T-helper 1 cell (primary cell): ENCODE results near the gene MT1F.
"Not testable (repeated sequence)": the region's sequence is repeated elsewhere in the genome, so short reads cannot be mapped to it uniquely, and the experiment has no call there.

Source experiments
- DNase-seq, 5 donors: peaks; one replicate each; pipeline ENCODE4 v3.0.0-alpha.2; 2012 to 2020

MT1F gene

GRCh38 chr16:56645838-56646237 is 11.9 kb upstream of the MT1F start:
- DNase-seq: no peak

GRCh38 chr16:56647641-56648431 is 9.9 kb upstream of the MT1F start:
- no peak for DNase-seq

GRCh38 chr16:56649271-56649670 is 8.5 kb upstream of the MT1F start:
- no peak for DNase-seq

- no peak for DNase-seq
These were observed 7.9 kb upstream of the MT1F start for GRCh38 chr16:56649820-56650219.

GRCh38 chr16:56651586-56651985 is 6.2 kb upstream of the MT1F start, which contains the start of gene MT1B:
MT1B (plus strand) TSS chr16:56651886; CDS start chr16:56651954, 68 bp downstream.
- no peak for DNase-seq

GRCh38 chr16:56652600-56652999 is 5.2 kb upstream of the MT1F start:
- DNase-seq: no peak

- DNase-seq: no peak
These were observed 4.5 kb upstream of the MT1F start for GRCh38 chr16:56653218-56653617.

GRCh38 chr16:56658327-56658875 is 642 bp downstream of the MT1F start:
- no peak for DNase-seq

GRCh38 chr16:56662357-56663354 is 4.9 kb downstream of the MT1F start:
- DNase-seq: peak in 1 of 5 donors; percentile 33

GRCh38 chr16:56664506-56664905 is 6.7 kb downstream of the MT1F start:
- no peak for DNase-seq

- DNase-seq: not testable (repeated sequence)
These were observed 7.8 kb downstream of the MT1F start for GRCh38 chr16:56665286-56666261.

- DNase-seq: peak in 1 of 5 donors; percentile 46
These were observed 10.1 kb downstream of the MT1F start, which contains the start of gene MT1G for GRCh38 chr16:56667581-56668571. MT1G (minus strand) TSS chr16:56668065; CDS start chr16:56667993, 72 bp downstream.

- no peak for DNase-seq
These were observed 11.5 kb downstream of the MT1F start, which contains the start of gene MT1H for GRCh38 chr16:56669005-56669839. MT1H (plus strand) TSS chr16:56669814; CDS start chr16:56669885, 71 bp downstream.

- no peak for DNase-seq
These were observed 12.3 kb downstream of the MT1F start for GRCh38 chr16:56669840-56670619.

- no peak for DNase-seq
These were observed 12.8 kb downstream of the MT1F start for GRCh38 chr16:56670620-56670934.

GRCh38 chr16:56671691-56672090 is 13.9 kb downstream of the MT1F start:
- not testable (repeated sequence) for DNase-seq

- not testable (repeated sequence) for DNase-seq
These were observed 14.4 kb downstream of the MT1F start for GRCh38 chr16:56672171-56672570.

GRCh38 chr16:56672761-56673536 is 15.2 kb downstream of the MT1F start:
- DNase-seq: no peak
